ENCODE results near the gene SLC7A10.
"Not testable (repeated sequence)": the region's sequence is repeated elsewhere in the genome, so short reads cannot be mapped to it uniquely, and the experiment has no call there.

SLC7A10 gene

GRCh38 chr19:33175156-33175782 lies 50.4 kb downstream of the SLC7A10 start:
- DNase-seq, result no peak

- no peak for DNase-seq
Observed at GRCh38 chr19:33174186-33174585, 51.5 kb downstream of the SLC7A10 start.

- no peak for DNase-seq
Observed at GRCh38 chr19:33171916-33172359, 53.7 kb downstream of the SLC7A10 start.

- DNase-seq, result no peak
Observed at GRCh38 chr19:33171222-33171795, 54.3 kb downstream of the SLC7A10 start.

GRCh38 chr19:33168528-33168927 lies 57.1 kb downstream of the SLC7A10 start:
- no peak for DNase-seq

- no peak for DNase-seq
Observed at GRCh38 chr19:33167438-33167837, 58.2 kb downstream of the SLC7A10 start.

GRCh38 chr19:33166037-33166436 lies 59.6 kb downstream of the SLC7A10 start:
- DNase-seq, result not testable (repeated sequence)

GRCh38 chr19:33163481-33163880 lies 62.2 kb downstream of the SLC7A10 start:
- peak; percentile 35 to 62 for DNase-seq

- no peak for DNase-seq
Observed at GRCh38 chr19:33161201-33161600, 64.4 kb downstream of the SLC7A10 start.

GRCh38 chr19:33159893-33160292 lies 65.8 kb downstream of the SLC7A10 start:
- DNase-seq, result no peak

- DNase-seq, result no peak
Observed at GRCh38 chr19:33159149-33159548, 66.5 kb downstream of the SLC7A10 start.
